ENCODE measurements around the gene GSE1.

The GSE1 gene

GRCh38 chr16:85646358-85646907 is 33.3 kb downstream of the GSE1 start:
- no peak for DNase-seq (ENCODE audit: low read depth in 3 of 3)

DNA sequence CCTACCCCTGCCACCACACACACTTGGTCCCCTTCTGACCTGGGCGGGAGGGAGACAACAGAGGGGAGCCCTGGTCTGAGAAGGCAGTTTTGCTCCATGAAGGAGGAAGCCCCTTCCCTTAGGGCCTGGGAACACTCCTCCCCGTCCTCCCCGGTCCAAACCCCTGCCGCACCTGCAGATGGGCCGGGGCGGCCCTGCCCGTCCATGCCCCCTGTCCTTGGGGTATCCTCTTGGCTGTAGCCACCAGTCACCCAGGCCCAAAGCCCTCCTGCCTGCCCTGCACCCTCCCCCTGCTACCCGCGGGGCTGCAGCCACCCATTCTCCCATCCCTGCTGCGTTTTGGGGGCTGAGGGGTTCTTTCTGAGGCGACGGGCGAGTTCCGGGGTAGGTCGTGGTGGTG is 33.9 kb downstream of the GSE1 start:
- no peak for DNase-seq (ENCODE audit: low read depth in 3 of 3)

DNA sequence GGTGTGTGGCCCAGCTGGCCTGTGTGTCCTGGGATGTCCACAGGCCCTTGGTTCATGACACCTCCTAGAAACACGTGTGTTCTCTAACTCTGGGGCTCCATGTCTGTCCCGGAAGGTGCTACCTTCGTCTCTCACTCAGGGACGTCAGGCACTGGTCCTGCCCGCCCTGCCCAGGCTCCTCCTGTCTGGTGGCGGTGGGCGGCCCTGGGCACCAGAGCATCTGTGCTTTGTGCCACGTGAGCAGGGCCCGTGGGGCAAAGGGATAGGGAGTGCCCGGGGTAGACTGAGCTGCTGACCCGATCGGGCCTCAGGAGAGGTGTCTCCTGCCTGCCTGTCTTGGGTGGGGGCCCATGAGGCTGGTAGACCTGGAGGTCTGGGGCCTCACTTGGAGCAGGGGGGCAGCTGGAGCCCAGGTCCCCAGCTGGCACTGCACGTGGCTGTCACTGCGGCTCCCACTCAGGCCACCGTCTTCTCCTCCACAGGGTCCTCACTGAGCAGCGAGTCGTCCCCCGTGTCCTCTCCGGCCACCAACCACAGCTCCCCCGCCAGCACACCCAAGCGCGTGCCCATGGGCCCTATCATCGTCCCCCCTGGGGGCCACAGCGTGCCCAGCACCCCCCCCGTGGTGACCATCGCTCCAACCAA is 35.1 kb downstream of the GSE1 start:
- DNase-seq (ENCODE audit: low read depth in 3 of 3), result no peak

DNA sequence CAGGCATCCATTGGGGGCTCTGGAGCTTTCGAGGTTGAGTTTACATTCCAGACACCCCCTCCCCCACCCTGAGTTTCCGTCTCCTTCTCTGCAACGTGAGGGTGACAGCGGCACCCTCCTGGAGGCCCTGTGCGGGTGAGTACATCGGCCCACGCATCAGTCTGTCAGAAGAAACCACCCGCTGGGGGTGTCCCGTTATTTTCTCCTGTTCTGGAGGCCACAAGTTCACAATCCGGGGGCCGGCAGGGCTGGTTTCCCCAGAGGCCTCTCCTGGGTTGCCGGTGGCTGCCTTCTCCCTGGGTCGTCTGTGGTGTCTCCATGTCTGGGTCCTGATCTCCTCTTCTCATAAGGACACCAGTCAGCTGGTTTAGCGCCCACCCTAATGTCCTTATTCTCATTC is 35.7 kb downstream of the GSE1 start:
- no peak for DNase-seq (ENCODE audit: low read depth in 3 of 3)

DNA sequence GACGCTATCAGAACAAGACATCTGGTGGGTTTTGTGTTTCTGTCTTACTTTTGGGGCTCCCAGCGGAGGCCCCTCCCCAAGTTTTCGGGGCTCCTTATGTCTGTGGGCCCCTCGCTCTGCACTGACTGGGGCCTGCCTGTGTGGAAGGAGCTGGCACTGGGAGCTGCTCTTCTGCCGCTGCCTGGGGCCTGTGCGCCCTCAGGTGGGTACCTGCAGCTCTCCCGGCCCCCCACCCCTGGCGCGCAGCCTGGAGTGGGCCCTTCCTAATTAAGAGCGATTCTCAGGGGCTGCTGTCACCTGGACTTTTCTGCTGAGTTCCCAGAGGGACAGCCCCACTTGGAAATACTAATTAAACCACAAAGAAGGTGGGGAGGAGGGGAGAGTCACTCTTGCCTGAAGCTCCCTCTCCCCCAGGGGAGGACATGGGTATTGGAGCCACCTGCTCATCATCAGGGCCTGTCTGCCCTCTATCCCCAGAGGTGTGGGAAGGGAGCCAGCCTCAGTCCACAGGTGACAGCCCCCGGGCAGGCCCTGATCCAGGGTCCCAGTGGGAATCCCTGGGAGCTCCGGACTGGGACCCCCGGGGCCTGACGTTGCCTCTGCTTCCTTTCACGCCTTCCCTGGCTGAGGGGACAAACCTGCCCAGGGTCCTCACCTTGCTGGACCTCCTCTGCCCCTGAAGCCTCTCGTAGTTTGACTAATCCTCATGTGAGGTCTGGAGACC is 36.5 kb downstream of the GSE1 start:
- DNase-seq (ENCODE audit: low read depth in 3 of 3), result no peak

- DNase-seq (ENCODE audit: low read depth in 3 of 3), result no peak
Observed at GRCh38 chr16:85650135-85650843, 37.2 kb downstream of the GSE1 start.

- DNase-seq (ENCODE audit: low read depth in 3 of 3), result no peak
Observed at GRCh38 chr16:85650844-85651628, 37.9 kb downstream of the GSE1 start.

- no peak for DNase-seq (ENCODE audit: low read depth in 3 of 3)
Observed at GRCh38 chr16:85651629-85652430, 38.7 kb downstream of the GSE1 start.

GRCh38 chr16:85652431-85653221 is 39.5 kb downstream of the GSE1 start:
- no peak for DNase-seq (ENCODE audit: low read depth in 3 of 3)

DNA sequence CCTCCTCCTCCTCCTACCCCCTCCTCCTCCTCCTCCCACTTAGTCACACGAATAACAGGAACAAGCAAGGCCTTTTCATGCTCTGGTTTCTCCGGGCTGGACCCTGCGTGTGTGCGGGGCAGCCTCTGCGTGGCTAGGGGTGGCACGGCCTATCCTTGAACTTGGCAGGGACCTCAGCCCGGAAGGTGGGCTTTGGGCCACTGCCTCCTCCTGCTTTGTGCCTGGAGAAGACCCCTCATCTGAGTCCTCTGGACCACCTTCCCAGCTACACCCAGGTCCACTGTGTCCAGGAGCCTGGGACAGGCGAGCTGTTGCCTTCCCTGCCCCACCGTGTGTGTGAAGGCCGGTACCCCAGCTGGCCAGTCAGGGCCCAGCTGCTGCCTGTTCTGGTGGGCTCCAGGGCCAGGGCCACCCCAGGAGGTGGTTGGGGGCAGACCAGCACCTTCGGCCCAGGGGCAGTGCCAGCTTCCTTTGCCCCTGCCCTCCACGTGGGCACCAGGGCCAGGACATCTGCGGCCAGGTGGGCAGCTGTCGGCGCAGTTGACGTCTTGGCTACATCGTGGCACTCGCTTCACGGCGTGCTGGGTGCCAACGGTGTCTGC is 40.3 kb downstream of the GSE1 start:
- no peak for DNase-seq (ENCODE audit: low read depth in 3 of 3)

- no peak for DNase-seq (ENCODE audit: low read depth in 3 of 3)
Observed at GRCh38 chr16:85654251-85655095, 41.4 kb downstream of the GSE1 start.

- DNase-seq (ENCODE audit: low read depth in 3 of 3), result no peak
Observed at GRCh38 chr16:85655216-85656129, 42.4 kb downstream of the GSE1 start.

GRCh38 chr16:85656351-85657266 is 43.5 kb downstream of the GSE1 start:
- no peak for DNase-seq (ENCODE audit: low read depth in 3 of 3)

DNA sequence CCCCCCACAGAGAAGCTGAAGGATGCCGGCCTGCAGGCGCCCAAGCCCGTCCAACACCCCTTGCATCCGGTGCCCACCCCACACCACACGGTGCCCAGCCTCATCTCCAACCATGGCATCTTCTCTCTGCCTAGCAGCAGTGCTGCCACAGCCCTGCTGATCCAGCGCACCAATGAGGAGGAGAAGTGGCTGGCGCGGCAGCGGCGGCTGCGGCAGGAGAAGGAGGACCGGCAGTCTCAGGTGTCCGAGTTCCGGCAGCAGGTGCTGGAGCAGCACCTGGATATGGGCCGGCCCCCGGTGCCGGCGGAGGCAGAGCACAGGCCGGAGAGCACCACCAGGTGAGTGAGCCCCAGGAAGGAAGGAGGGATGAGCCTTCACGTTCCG is 44.1 kb downstream of the GSE1 start:
- DNase-seq (ENCODE audit: low read depth in 3 of 3), result no peak

DNA sequence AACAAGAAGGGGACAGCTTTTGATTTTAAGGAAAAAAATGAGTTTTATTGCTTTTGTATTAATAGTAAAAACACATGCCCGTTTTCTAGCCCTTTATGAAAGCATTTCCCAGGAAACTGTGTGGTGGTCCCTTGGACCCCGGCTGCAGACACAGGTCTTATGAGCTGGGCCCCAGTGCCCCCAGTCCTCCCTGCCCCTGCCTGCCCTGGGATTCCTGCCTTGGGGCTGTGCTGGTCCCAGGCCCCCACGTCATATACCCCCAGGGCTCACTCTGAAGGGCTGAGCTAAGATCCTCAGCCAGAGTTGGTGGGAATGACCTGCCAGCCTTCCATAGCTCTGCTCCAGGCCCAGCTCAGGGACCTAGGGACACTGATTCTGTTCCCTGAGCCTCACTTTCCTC is 44.9 kb downstream of the GSE1 start:
- DNase-seq (ENCODE audit: low read depth in 3 of 3), result no peak

DNA sequence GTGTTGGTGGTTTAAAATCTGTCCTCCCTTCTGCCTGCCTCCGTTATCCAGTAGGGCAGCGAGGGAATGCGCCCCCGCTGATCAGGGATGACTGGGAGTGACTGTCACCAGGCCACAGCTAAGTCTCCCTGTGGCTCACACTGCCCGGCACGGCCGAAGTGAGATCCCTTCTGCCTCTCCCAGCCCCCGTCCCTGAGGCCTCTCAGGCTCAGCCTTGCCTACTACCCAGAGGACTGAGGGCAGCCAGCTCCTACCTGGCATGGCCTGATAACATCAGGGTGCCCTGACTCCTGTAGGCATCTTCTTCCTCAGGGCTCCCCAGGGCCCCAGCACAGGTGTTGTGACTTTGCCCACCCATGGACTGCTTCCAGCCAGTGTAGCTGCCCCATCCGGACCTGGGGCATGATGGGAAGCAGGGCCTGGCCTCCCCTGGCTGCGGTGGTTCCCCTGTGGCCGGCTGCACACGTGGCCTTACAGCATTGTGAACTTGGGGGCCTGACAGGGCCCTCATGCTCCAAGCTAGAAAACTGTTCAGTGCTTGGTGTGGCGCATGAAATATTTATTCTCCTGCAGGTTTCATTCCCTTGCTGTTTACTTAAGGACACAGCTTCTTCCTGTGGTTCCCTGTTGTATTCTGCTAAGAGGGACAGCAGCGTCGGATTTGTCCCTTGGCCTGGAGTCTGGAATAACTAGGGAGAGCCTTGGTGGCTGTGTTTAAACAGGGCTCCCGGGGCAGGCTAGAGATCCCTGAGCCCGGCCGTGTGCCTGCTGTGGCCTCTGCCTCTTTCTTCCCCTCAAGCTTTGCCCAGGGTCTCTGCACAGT is 45.6 kb downstream of the GSE1 start:
- no peak for DNase-seq (ENCODE audit: low read depth in 3 of 3)
